K562 (cell line): Measurements from ENCODE around the gene STIM1. TPM values are rescaled to one million over a fixed set of nuclear protein-coding genes. Genes with fewer than 3 reads are reported as not detected.
A peak's percentile ranks its signal among the peaks of the same experiment; 100 is the strongest.

Experiments
- CBFB ChIP-seq: sonication (generic); formaldehyde crosslinking; IDR thresholded peaks from 2 replicates; pipeline ENCODE4 v1.4.0; 2020; ENCODE audit warnings: mild to moderate bottlenecking, missing genetic modification reagents
- CCNT2 ChIP-seq: IDR thresholded peaks from 2 replicates; pipeline ENCODE4 v1.6.1; 2011; ENCODE audit warnings: borderline replicate concordance, low read depth, mild to moderate bottlenecking, moderate library complexity, mixed read lengths, low read length; ENCODE audit not compliant: insufficient read length; ENCODE audit errors: extremely low read depth
- CREB3 ChIP-seq: fragments of 450-650 bp; conservative IDR thresholded peaks from 2 replicates; pipeline ENCODE4 v1.6.1; 2016; ENCODE audit warnings: missing genetic modification characterization, low read depth, mild to moderate bottlenecking, missing compliant biosample characterization, moderate library complexity
- E2F8 ChIP-seq: fragments of 450-650 bp; IDR thresholded peaks from 2 replicates; pipeline ENCODE4 v1.7.1; 2018; ENCODE audit warnings: mild to moderate bottlenecking, low read depth; ENCODE audit not compliant: partially characterized antibody
- ELF4 ChIP-seq: fragments of 450-650 bp; formaldehyde crosslinking; IDR thresholded peaks from 2 replicates; pipeline ENCODE4 v1.4.0; 2022; ENCODE audit warnings: missing genetic modification characterization
- EP300 ChIP-seq: IDR thresholded peaks from 2 replicates; pipeline ENCODE4 v1.6.1; 2012; ENCODE audit warnings: low read length, improper control_type of control experiment
- FOXP1 ChIP-seq: sonication (generic); formaldehyde crosslinking; IDR thresholded peaks from 2 replicates; pipeline ENCODE4 v1.8.0; 2022; ENCODE audit warnings: mild to moderate bottlenecking, missing genetic modification reagents
- FUS ChIP-seq: fragments of 200-400 bp; formaldehyde crosslinking; optimal IDR thresholded peaks from 2 replicates; pipeline ENCODE3; 2017; ENCODE audit warnings: low read depth, low read length
- GATA2 ChIP-seq: sonication (generic); formaldehyde crosslinking; IDR thresholded peaks from 2 replicates; pipeline ENCODE4 v1.4.0; 2020; ENCODE audit warnings: mild to moderate bottlenecking, missing genetic modification reagents
- GTF2F1 ChIP-seq: IDR thresholded peaks from 2 replicates; pipeline ENCODE4 v1.6.1; 2011; ENCODE audit warnings: low read depth, low read length, improper control_type of control experiment
- HNRNPUL1 ChIP-seq: fragments of 200-400 bp; formaldehyde crosslinking; IDR thresholded peaks from 2 replicates; pipeline ENCODE4 v1.6.1; 2017; ENCODE audit warnings: low read length
- KLF6 ChIP-seq: fragments of 250-450 bp; sonication (Bioruptor Pico); IDR thresholded peaks from 2 replicates; pipeline ENCODE4 v1.4.0; 2020; ENCODE audit warnings: mild to moderate bottlenecking, moderate library complexity, borderline replicate concordance
- L3MBTL2 ChIP-seq: fragments of 450-650 bp; IDR thresholded peaks from 2 replicates; pipeline ENCODE4 v1.6.1; 2016; ENCODE audit warnings: mild to moderate bottlenecking, moderate library complexity
- MCM3 ChIP-seq: fragments of 450-650 bp; IDR thresholded peaks from 2 replicates; pipeline ENCODE4 v1.6.1; 2016
- PHTF2 ChIP-seq: fragments of 250-450 bp; sonication (Bioruptor Pico); IDR thresholded peaks from 2 replicates; pipeline ENCODE4 v1.5.0; 2021; ENCODE audit warnings: mild to moderate bottlenecking
- PTBP1 ChIP-seq: fragments of 200-400 bp; formaldehyde crosslinking; IDR thresholded peaks from 2 replicates; pipeline ENCODE4 v1.6.1; 2017; ENCODE audit warnings: low read depth, low read length
- RBM22 ChIP-seq: fragments of 200-400 bp; formaldehyde crosslinking; IDR thresholded peaks from 2 replicates; pipeline ENCODE4 v1.6.1; 2018; ENCODE audit warnings: low read length, low read depth; ENCODE audit not compliant: poor library complexity, severe bottlenecking
- TAL1 ChIP-seq: fragments of 450-650 bp; IDR thresholded peaks from 2 replicates; pipeline ENCODE4 v1.6.1; 2016; ENCODE audit warnings: mild to moderate bottlenecking
- THRAP3 ChIP-seq: fragments of 450-650 bp; IDR thresholded peaks from 2 replicates; pipeline ENCODE4 v1.6.1; 2016; ENCODE audit warnings: mild to moderate bottlenecking, inconsistent platforms, borderline replicate concordance
- ZNF146 ChIP-seq: IDR thresholded peaks from one replicate; pipeline ENCODE4 v1.6.1; 2018; ENCODE audit warnings: missing compliant biosample characterization; ENCODE audit not compliant: unreplicated experiment
- ZNF174 ChIP-seq: fragments of 250-450 bp; sonication (Bioruptor Pico); IDR thresholded peaks from 2 replicates; pipeline ENCODE4 v1.4.0; 2020; ENCODE audit warnings: mild to moderate bottlenecking
- ZNF175 ChIP-seq: fragments of 200-800 bp; sonication (Bioruptor generic); IDR thresholded peaks from 2 replicates; pipeline ENCODE4 v1.6.1; 2016; ENCODE audit warnings: low read depth, mild to moderate bottlenecking, missing genetic modification characterization, missing compliant biosample characterization
- ZNF280A ChIP-seq: fragments of 450-650 bp; IDR thresholded peaks from 2 replicates; pipeline ENCODE4 v1.6.1; 2018; ENCODE audit warnings: mild to moderate bottlenecking, low read depth; ENCODE audit not compliant: partially characterized antibody
- ZNF561 ChIP-seq: fragments of 450-650 bp; formaldehyde crosslinking; conservative IDR thresholded peaks from 2 replicates; pipeline ENCODE4 v1.4.0; 2020; ENCODE audit warnings: mild to moderate bottlenecking, moderate library complexity
- ZNF586 ChIP-seq: fragments of 450-650 bp; formaldehyde crosslinking; conservative IDR thresholded peaks from 2 replicates; pipeline ENCODE4 v1.4.0; 2020; ENCODE audit warnings: mild to moderate bottlenecking, moderate library complexity
- polyA plus RNA-seq, 8 experiments: library from polyadenylated mRNA; depleted of rRNA in 4 of 8; stranded (reverse) in 5 of 8; unstranded in 3 of 8; fragments of >200 nt; fragmentation: Nextera tagmentation in 2 of 8; fragmentation: Illumina TruSeq in 1 of 8; extraction: Ambion mirVana in 2 of 8; extraction: Trizol in 1 of 8; gene quantifications; 2 replicates each; pipeline versions ENCODE4 v1.2.1 to v1.2.3, GENCODE V29; 2011 to 2014; ENCODE audit warnings: inconsistent platforms in 1 of 8, missing spikeins in 1 of 8
- total RNA-seq, 7 experiments: library from RNA; depleted of rRNA in 6 of 7; stranded (reverse); fragments of >200 nt in 6 of 7; fragmentation: Illumina TruSeq in 2 of 7; extraction: Trizol in 2 of 7; gene quantifications; 2 replicates each; pipeline versions ENCODE4 v1.2.1 to v1.2.3, GENCODE V29; 2011 to 2021; ENCODE audit warnings: low replicate concordance in 1 of 7

STIM1 gene
- total and polyA plus RNA-seq, 9 of the 15 experiments (the other 6 are each of a cell fraction or from before 2014, with no cell fraction given): 7.7 to 50.5 (median 22.5) TPM

DNA sequence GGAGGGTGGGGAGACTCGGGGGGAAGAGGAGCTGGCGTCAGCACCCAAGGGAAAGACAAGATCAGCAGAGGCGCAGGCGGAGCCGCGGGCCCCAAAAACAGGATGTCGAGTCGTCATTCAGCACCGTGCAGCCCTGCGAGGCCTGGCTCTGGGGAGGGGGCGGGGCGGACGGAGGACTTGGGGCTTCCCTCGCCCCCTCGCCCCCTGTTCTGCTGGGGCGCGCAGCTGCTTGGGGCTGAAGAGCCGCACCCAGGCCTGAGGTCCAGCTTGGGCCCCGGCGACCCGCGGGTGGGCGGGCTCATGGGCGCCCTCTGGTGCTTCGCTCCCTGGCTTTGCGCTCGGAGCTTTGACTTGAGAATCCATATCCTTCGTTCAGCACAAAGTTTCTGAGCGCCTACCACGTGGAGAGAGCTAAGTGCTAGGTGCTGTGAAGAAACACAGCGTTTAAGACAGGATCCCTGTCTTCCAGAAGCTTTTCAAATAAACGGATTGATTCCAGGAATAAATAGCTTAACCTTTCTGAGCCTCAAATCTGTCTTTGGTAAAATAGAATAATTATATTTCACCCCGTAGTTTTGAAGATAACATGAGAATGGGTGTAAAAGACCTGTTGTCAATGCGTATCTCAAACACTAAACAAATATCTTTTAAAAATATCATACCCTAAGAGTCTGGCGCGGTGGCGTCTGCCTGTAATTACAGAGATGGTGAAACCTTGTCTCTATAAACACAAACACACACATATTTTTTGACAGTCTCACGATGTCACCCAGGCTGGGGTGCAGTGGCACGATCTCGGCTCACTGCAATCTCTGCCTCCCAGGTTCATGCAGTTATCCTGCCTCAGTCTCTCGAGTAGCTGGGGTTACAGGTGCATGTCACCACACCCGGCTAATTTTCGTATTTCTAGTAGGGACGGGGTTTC, 13.8 kb upstream of the STIM1 start (continued):
- TF ChIP-seq ZNF174 (no peak), ZNF280A (no peak), GTF2F1 (no peak), L3MBTL2 (peak; percentile 98), EP300 (no peak; the same call in 1 of the 2 replicates), PTBP1 (no peak), ZNF146 (CRISPR knock-in tag) (no peak), E2F8 (no peak), CBFB (CRISPR knock-in tag) (no peak), FUS (no peak), PHTF2 (CRISPR knock-in tag) (no peak), GATA2 (CRISPR knock-in tag) (peak; percentile 59), THRAP3 (0 out of 2 replicates have a peak, but pooled peaks have one; percentile 37), HNRNPUL1 (no peak), KLF6 (CRISPR knock-in tag) (peak; percentile 69; the same call in 1 of the 2 replicates), TAL1 (no peak), CREB3 (no peak), ZNF586 (no peak), ELF4 (no peak), RBM22 (peak; percentile 44), CCNT2 (no peak), MCM3 (no peak), FOXP1 (CRISPR knock-in tag) (0 out of 2 replicates have a peak, but pooled peaks have one; percentile 53), ZNF175 (CRISPR knock-in tag) (peak; percentile 88), ZNF561 (no peak)
